Erythroblast (primary cell): Measurements from ENCODE around the gene COL25A1.

Source experiments
- DNase-seq, 2 experiments: peaks; one replicate each; lab custom pipeline; 2025; lab: John Stamatoyannopoulos, UW
- GATA1 ChIP-seq: IDR thresholded peaks from 2 replicates; pipeline ENCODE4 v1.6.1; 2011; ENCODE audit warnings: low read depth, mild to moderate bottlenecking, control low read depth, low read length, moderate library complexity
- POLR2A ChIP-seq: IDR thresholded peaks from 2 replicates; pipeline ENCODE4 v1.6.1; 2011; ENCODE audit warnings: mild to moderate bottlenecking, low read length

The COL25A1 gene

GRCh38 chr4:109275066-109275745 is 27.3 kb downstream of the COL25A1 start:
- no peak for DNase-seq
- TF ChIP-seq GATA1: no peak
- TF ChIP-seq POLR2A: no peak

- DNase-seq: no peak
- TF ChIP-seq GATA1 (no peak), POLR2A (no peak)
Measured at GRCh38 chr4:109266891-109267290, 35.6 kb downstream of the COL25A1 start.

GRCh38 chr4:109266236-109266635 is 36.2 kb downstream of the COL25A1 start:
- no peak for DNase-seq

GRCh38 chr4:109263721-109264120 is 38.7 kb downstream of the COL25A1 start:
- DNase-seq: no peak
- TF ChIP-seq GATA1 (no peak), POLR2A (no peak)

More at GRCh38 chr4:109266236-109266635, 36.2 kb downstream of the COL25A1 start:
- TF ChIP-seq POLR2A (no peak), GATA1 (no peak)

GRCh38 chr4:109256818-109257217 is 45.6 kb downstream of the COL25A1 start:
- TF ChIP-seq GATA1: no peak
- TF ChIP-seq POLR2A: no peak
- no peak for DNase-seq

GRCh38 chr4:109254845-109255244 is 47.6 kb downstream of the COL25A1 start:
- TF ChIP-seq GATA1: no peak
- TF ChIP-seq POLR2A: no peak
- no peak for DNase-seq

- no peak for DNase-seq
- TF ChIP-seq POLR2A (no peak), GATA1 (no peak)
Measured at GRCh38 chr4:109251396-109251795, 51.1 kb downstream of the COL25A1 start.

GRCh38 chr4:109248322-109248900 is 54.0 kb downstream of the COL25A1 start:
- TF ChIP-seq POLR2A (no peak), GATA1 (no peak)
- DNase-seq: no peak

GRCh38 chr4:109243871-109244270 is 58.6 kb downstream of the COL25A1 start:
- DNase-seq: no peak
- TF ChIP-seq GATA1: no peak
- TF ChIP-seq POLR2A: no peak

GRCh38 chr4:109238746-109239145 is 63.7 kb downstream of the COL25A1 start:
- TF ChIP-seq GATA1: no peak
- no peak for TF ChIP-seq POLR2A
- no peak for DNase-seq

GRCh38 chr4:109235683-109236082 is 66.8 kb downstream of the COL25A1 start:
- no peak for DNase-seq
- TF ChIP-seq POLR2A: no peak
- no peak for TF ChIP-seq GATA1

GRCh38 chr4:109234596-109234995 is 67.9 kb downstream of the COL25A1 start:
- DNase-seq: no peak
- TF ChIP-seq POLR2A (no peak), GATA1 (no peak)

GRCh38 chr4:109233570-109233969 is 68.9 kb downstream of the COL25A1 start:
- no peak for DNase-seq
- TF ChIP-seq POLR2A (no peak), GATA1 (no peak)

- DNase-seq: no peak
- TF ChIP-seq POLR2A (no peak), GATA1 (no peak)
Measured at GRCh38 chr4:109232681-109233080, 69.8 kb downstream of the COL25A1 start.

- DNase-seq: no peak
- no peak for TF ChIP-seq POLR2A
Measured at GRCh38 chr4:109231331-109231730, 71.1 kb downstream of the COL25A1 start.

- TF ChIP-seq GATA1 (no peak), POLR2A (no peak)
- no peak for DNase-seq
Measured at GRCh38 chr4:109229028-109229427, 73.4 kb downstream of the COL25A1 start.

GRCh38 chr4:109218288-109218687 is 84.2 kb downstream of the COL25A1 start:
- TF ChIP-seq POLR2A (no peak), GATA1 (no peak)
- DNase-seq: no peak
